Chondrocyte (in vitro differentiated cells): ENCODE measurements around the gene PDE10A. TPM values are rescaled to one million over a fixed set of nuclear protein-coding genes. Genes with fewer than 3 reads are reported as not detected.

Experiments
- DNase-seq: peaks from one replicate; pipeline ENCODE4 v3.0.0; 2021; ENCODE audit warnings: mixed read lengths, low spot score
- H3K27ac Mint-ChIP-seq: one replicate; pipeline ENCODE4 v1.8.0; 2021; ENCODE audit warnings: mild to moderate bottlenecking, moderate library complexity, mixed read lengths; ENCODE audit not compliant: unreplicated experiment
- H3K27me3 Mint-ChIP-seq: 2 replicates; pipeline ENCODE4 v1.8.0; 2021; ENCODE audit warnings: low read depth, mixed read lengths
- H3K36me3 Mint-ChIP-seq: 2 replicates; pipeline ENCODE4 v1.8.0; 2021; ENCODE audit warnings: low read depth, mixed read lengths
- H3K4me1 Mint-ChIP-seq: 2 replicates; pipeline ENCODE4 v1.8.0; 2021; ENCODE audit warnings: low read depth, mild to moderate bottlenecking, mixed read lengths
- H3K4me3 Mint-ChIP-seq: one replicate; pipeline ENCODE4 v1.8.0; 2021; ENCODE audit warnings: mild to moderate bottlenecking, moderate library complexity, mixed read lengths; ENCODE audit not compliant: unreplicated experiment
- H3K9me3 Mint-ChIP-seq: 2 replicates; pipeline ENCODE4 v1.8.0; 2021; ENCODE audit warnings: low read depth, mixed read lengths
- CTCF ChIP-seq: fragments of 200-600 bp; sonication (generic); IDR thresholded peaks from 2 replicates; pipeline ENCODE4 v1.5.0; 2021; ENCODE audit warnings: antibody characterized with exemption, mild to moderate bottlenecking, moderate library complexity
- total RNA-seq: library from RNA; stranded (reverse); gene quantifications from 3 replicates; pipeline ENCODE4 v1.2.1, GENCODE V29; 2021

Gene PDE10A
- total RNA-seq, 1 donor from 2014 or later = 13.7 TPM

- no peak for DNase-seq
- Mint-ChIP-seq H3K27ac (no peak overlapping the region), H3K4me3 (no peak overlapping the region), H3K9me3 (no peaks in the 10 kb centered on the region), H3K4me1 (no peaks in the 10 kb centered on the region), H3K27me3 (no peaks in the 10 kb centered on the region), H3K36me3 (no peaks in the 10 kb centered on the region)
- TF ChIP-seq CTCF = no peak
Measured at GRCh38 chr6:165653607-165654006, 9.4 kb downstream of the PDE10A start.

GRCh38 chr6:165653196-165653595, 9.8 kb downstream of the PDE10A start:
- H3K4me1 Mint-ChIP-seq = no peaks in the 10 kb centered on the region
- no peaks in the 10 kb centered on the region for H3K9me3 Mint-ChIP-seq
- no peaks in the 10 kb centered on the region for H3K27me3 Mint-ChIP-seq
- H3K27ac Mint-ChIP-seq = no peak overlapping the region
- H3K4me3 Mint-ChIP-seq = no peak overlapping the region
- no peak for TF ChIP-seq CTCF
- no peaks in the 10 kb centered on the region for H3K36me3 Mint-ChIP-seq
- no peak for DNase-seq

- H3K9me3 Mint-ChIP-seq = no peaks in the 10 kb centered on the region
- no peaks in the 10 kb centered on the region for H3K36me3 Mint-ChIP-seq
- no peaks in the 10 kb centered on the region for H3K27me3 Mint-ChIP-seq
- no peak overlapping the region for H3K4me3 Mint-ChIP-seq
- DNase-seq = no peak
- H3K4me1 Mint-ChIP-seq = no peaks in the 10 kb centered on the region
- no peak overlapping the region for H3K27ac Mint-ChIP-seq
- no peak for TF ChIP-seq CTCF
Measured at GRCh38 chr6:165652766-165653165, 10.3 kb downstream of the PDE10A start.

GRCh38 chr6:165649166-165650137, 13.6 kb downstream of the PDE10A start:
- Mint-ChIP-seq H3K9me3 (no peaks in the 10 kb centered on the region), H3K4me3 (no peak overlapping the region), H3K36me3 (no peaks in the 10 kb centered on the region), H3K4me1 (no peaks in the 10 kb centered on the region), H3K27ac (no peak overlapping the region), H3K27me3 (no peaks in the 10 kb centered on the region)
- TF ChIP-seq CTCF = no peak
- no peak for DNase-seq

- H3K27ac Mint-ChIP-seq = no peak overlapping the region
- no peak overlapping the region for H3K4me3 Mint-ChIP-seq
- H3K4me1 Mint-ChIP-seq = no peaks in the 10 kb centered on the region
- H3K27me3 Mint-ChIP-seq = no peaks in the 10 kb centered on the region
- no peak for TF ChIP-seq CTCF
- no peaks in the 10 kb centered on the region for H3K36me3 Mint-ChIP-seq
- no peak for DNase-seq
- no peaks in the 10 kb centered on the region for H3K9me3 Mint-ChIP-seq
Measured at GRCh38 chr6:165647041-165647440, 16.0 kb downstream of the PDE10A start.
